Measurements from ENCODE around the gene ARHGDIB.

DNA sequence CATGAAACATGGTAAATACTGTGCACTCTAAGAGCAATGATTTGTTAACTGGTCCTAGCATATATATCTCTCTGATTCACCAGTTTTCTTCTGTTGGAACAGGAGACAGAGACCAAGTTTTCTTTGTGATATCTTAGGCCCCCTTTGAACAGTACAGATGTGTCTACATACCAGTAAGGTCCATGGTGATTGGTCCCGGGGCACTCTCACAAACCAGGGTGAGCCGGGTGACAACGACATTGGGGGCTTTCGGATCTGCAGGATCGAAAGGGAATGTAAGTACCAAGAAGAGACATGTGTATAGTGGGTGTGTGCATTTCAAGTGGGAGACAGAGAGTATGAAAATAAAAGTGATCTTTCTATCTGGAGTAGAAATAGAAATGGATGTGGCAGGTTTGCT is 11.8 kb downstream of the ARHGDIB start:
- TF ChIP-seq POLR2A (IDR thresholded peaks at IDR 0.05): no peak
- TF ChIP-seq, protein P1, sequence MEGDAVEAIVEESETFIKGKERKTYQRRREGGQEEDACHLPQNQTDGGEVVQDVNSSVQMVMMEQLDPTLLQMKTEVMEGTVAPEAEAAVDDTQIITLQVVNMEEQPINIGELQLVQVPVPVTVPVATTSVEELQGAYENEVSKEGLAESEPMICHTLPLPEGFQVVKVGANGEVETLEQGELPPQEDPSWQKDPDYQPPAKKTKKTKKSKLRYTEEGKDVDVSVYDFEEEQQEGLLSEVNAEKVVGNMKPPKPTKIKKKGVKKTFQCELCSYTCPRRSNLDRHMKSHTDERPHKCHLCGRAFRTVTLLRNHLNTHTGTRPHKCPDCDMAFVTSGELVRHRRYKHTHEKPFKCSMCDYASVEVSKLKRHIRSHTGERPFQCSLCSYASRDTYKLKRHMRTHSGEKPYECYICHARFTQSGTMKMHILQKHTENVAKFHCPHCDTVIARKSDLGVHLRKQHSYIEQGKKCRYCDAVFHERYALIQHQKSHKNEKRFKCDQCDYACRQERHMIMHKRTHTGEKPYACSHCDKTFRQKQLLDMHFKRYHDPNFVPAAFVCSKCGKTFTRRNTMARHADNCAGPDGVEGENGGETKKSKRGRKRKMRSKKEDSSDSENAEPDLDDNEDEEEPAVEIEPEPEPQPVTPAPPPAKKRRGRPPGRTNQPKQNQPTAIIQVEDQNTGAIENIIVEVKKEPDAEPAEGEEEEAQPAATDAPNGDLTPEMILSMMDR (IDR thresholded peaks at IDR 0.05): no peak

Measured in transverse colon (tissue), 3 donors.